Left ventricle myocardium inferior (tissue), 1 donor: ENCODE data around the gene CCDC81. TPM values are rescaled to one million over a fixed set of nuclear protein-coding genes. Genes with fewer than 3 reads are reported as not detected.

Experiments used
- DNase-seq: peaks from one replicate; pipeline ENCODE4 v3.0.0-alpha.2; 2020
- H3K27ac ChIP-seq: fragments of 200-600 bp; replicated peaks from 2 replicates; pipeline ENCODE4 v1.8.0; 2021
- H3K27me3 ChIP-seq: fragments of 200-600 bp; 2 replicates; pipeline ENCODE4 v1.8.0; 2021; ENCODE audit warnings: low read depth
- H3K36me3 ChIP-seq: fragments of 200-600 bp; 2 replicates; pipeline ENCODE4 v1.8.0; 2021
- H3K4me1 ChIP-seq: fragments of 200-600 bp; 2 replicates; pipeline ENCODE4 v1.8.0; 2021
- H3K4me3 ChIP-seq: fragments of 200-600 bp; 2 replicates; pipeline ENCODE4 v1.8.0; 2021; ENCODE audit warnings: mild to moderate bottlenecking, moderate library complexity
- H3K9me3 ChIP-seq: fragments of 200-600 bp; replicated peaks from 2 replicates; pipeline ENCODE4 v1.8.0; 2021
- CTCF ChIP-seq: fragments of 200-600 bp; IDR thresholded peaks from 2 replicates; pipeline ENCODE4 v1.8.0; 2021; ENCODE audit warnings: antibody characterized with exemption, mild to moderate bottlenecking, borderline replicate concordance
- intact Hi-C: fragments of 100-400 bp; cut with micrococcal nuclease; formaldehyde crosslinking; loops from one replicate; pipeline ENCODE4 v1.11.0; 2022
- total RNA-seq: library from RNA; stranded (reverse); fragmentation: NEBNext Ultra II Directional; extraction: Animal tissue kit (Norgen Biotek cat#: 25700); gene quantifications from one replicate; pipeline ENCODE4 v1.2.1, GENCODE V29; 2021
- donor health status: DM: no; HTN: yes; CAD: no; lungs with severe emphysema.

The CCDC81 gene
- total RNA-seq, 1 donor from 2014 or later: 0.71 TPM

GRCh38 chr11:86369668-86370067 lies 5.0 kb upstream of the CCDC81 start:
- H3K27ac ChIP-seq: no peak overlapping the region
- intact Hi-C loops: no loop called here
- H3K4me1 ChIP-seq: peaks cover 6% of the 10 kb centered on the region
- DNase-seq: no peak
- TF ChIP-seq CTCF: no peak
- no peak overlapping the region for H3K4me3 ChIP-seq
- no peaks in the 10 kb centered on the region for H3K9me3 ChIP-seq
- no peaks in the 10 kb centered on the region for H3K27me3 ChIP-seq
- no peaks in the 10 kb centered on the region for H3K36me3 ChIP-seq

DNA sequence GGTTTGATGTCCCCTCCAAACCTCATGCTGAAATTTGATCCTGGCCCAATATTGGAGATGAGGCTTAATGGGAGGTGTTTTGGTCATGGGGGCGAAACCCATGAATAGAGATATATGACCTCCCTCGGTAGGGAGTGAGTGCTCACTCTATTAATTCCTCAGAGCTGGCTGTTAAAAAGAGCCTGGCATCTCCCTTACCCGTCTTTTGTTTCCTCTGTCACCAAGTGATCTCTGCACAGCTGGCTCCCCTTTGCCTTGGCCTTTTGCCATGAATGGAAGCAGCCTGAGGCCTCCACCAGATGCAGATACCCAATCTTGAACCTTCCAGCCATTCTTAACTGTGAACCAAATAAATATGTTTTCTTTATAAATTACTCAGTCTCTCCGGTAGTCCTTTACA lies 4.5 kb upstream of the CCDC81 start:
- no peak overlapping the region for H3K27ac ChIP-seq
- no peaks in the 10 kb centered on the region for H3K27me3 ChIP-seq
- intact Hi-C loops: no loop called here
- no peak for TF ChIP-seq CTCF
- no peak overlapping the region for H3K4me3 ChIP-seq
- no peaks in the 10 kb centered on the region for H3K9me3 ChIP-seq
- DNase-seq: no peak
- peaks cover 9% of the 10 kb centered on the region for H3K4me1 ChIP-seq
- H3K36me3 ChIP-seq: no peaks in the 10 kb centered on the region

DNA sequence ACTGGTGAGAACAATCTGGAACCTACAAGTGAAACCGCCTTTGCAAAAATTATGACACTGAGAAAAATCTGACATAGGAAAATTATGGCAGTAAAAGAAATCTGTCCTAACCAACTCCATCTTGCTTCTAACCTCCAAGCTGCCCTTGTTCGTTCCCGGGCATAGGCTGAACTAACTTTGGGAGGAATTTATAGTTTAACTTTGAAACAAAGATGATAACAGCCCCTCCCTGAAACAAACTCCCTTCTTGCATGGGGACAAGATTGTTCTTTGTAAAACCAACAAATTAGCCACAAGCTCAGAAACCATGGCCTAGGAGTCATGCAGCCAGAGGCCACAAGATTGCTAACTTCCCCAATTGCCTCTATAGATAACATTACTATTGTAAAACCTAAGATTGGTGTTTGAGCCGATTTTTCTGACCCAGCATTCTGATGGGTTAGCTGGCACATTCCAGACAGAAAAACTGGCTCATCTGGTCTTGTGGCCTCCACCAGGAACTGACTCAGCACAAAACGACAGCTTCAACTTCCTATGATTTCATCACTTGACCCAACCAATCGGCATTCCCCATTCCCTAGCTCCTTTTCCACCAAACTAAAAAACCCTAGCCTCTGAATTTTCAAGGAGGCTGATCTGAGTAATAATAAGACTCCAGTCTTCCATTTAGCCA lies 3.6 kb upstream of the CCDC81 start:
- no peaks in the 10 kb centered on the region for H3K27me3 ChIP-seq
- no peaks in the 10 kb centered on the region for H3K36me3 ChIP-seq
- H3K4me1 ChIP-seq: peaks cover 9% of the 10 kb centered on the region
- no peak overlapping the region for H3K27ac ChIP-seq
- no peaks in the 10 kb centered on the region for H3K9me3 ChIP-seq
- no peak for TF ChIP-seq CTCF
- no peak overlapping the region for H3K4me3 ChIP-seq
- no peak for DNase-seq
- intact Hi-C loops: no loop called here

DNA sequence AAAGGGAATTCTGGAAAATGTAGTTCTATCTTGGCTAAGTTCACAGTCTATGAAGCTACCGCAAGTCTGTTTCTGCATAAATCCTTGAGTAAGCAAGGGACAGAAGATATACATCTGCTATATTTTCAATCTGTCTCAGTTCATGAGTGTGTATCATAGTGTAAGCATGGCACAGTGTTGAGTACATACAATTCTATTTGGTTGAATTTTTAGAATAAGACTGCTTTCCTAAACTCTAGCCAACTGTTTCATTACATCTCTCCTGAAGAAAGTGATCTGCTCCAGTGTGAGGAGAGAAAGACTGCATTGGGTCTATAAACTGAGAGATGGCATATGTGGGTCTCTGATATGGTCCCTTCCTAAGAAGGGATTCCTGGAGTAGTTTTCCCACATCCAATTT lies 2.6 kb upstream of the CCDC81 start:
- H3K4me1 ChIP-seq: peaks cover 9% of the 10 kb centered on the region
- no peak for TF ChIP-seq CTCF
- H3K27ac ChIP-seq: no peak overlapping the region
- no peak overlapping the region for H3K4me3 ChIP-seq
- DNase-seq: no peak
- intact Hi-C loops: no loop called here
- H3K9me3 ChIP-seq: peaks cover 3% of the 10 kb centered on the region
- H3K36me3 ChIP-seq: no peaks in the 10 kb centered on the region
- no peaks in the 10 kb centered on the region for H3K27me3 ChIP-seq

GRCh38 chr11:86372586-86372985 lies 2.1 kb upstream of the CCDC81 start:
- no peaks in the 10 kb centered on the region for H3K27me3 ChIP-seq
- TF ChIP-seq CTCF: no peak
- peaks cover 9% of the 10 kb centered on the region for H3K4me1 ChIP-seq
- H3K27ac ChIP-seq: no peak overlapping the region
- H3K9me3 ChIP-seq: peaks cover 7% of the 10 kb centered on the region
- no peaks in the 10 kb centered on the region for H3K36me3 ChIP-seq
- intact Hi-C loops: no loop called here
- DNase-seq: no peak
- H3K4me3 ChIP-seq: no peak overlapping the region
